ENCODE measurements around the gene LRRC9.
A peak's percentile ranks its signal among the peaks of the same experiment; 100 is the strongest.
"Not testable (repeated sequence)": the region's sequence is repeated elsewhere in the genome, so short reads cannot be mapped to it uniquely, and the experiment has no call there.

Gene LRRC9

DNA sequence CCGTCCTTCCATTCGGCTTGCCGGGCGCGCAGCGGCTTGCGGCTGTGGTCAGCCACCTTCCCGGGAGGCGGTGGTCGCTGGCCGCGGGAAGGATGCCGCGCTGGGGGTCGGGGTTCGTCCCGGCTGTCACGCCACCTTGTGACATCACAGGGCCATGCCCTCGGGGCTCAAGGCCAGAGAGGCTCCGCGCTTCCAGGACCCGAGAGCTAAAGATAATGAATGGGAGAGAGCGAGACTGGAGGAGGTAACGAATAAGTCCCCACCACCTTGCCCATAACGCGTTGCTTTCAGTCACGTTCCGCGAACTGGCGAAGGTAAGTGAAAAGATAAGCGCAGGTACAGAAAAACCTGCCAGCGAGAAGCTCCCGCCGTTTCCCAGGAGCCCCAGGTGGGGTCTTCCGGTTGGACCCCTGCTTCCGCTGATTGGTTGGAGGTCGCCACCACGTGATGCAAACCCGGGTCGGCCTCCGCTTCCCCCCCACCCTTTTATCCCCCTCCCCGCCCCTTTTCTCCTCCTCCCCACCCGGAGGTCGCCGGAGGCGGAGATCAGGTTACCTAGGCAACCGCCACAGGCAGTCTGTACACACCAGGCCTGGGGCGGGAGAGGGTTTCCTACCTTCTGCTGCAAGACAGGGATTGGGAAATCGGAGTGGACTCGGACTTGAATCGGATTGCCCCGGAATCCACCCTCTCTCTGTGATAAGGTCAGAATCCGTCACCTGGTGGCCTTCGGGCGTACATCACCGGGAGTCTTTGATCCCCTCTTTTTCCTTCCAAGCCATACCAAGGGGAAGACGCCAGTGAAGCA lies at the start of gene LRRC9:
LRRC9 (plus strand) TSS at position 575 of the 808 bp plus-strand sequence.
- peak; percentile 95 for DNase-seq

- DNase-seq: peak; percentile 74
These were observed 49.4 kb upstream of the LRRC9 start, which contains the start of gene RTN1 for GRCh38 chr14:59870277-59871165. RTN1 (minus strand) TSS chr14:59870776; CDS start chr14:59870630, 146 bp downstream.

DNA sequence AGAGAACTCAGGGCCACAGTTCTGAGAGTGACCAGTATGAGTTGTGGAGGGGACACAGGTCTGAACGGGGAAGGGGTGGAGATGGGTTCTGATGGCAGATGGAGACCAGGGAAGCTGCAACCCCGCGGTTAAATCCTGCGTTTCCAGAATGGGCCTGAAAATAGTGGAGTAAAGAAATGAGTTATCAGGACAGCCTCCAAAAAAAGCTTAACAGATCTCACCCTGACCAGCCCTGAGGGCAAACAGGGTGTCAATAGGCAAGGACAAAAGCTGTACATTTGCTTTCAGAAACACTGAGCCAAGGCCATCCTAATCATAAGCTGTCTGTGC lies 48.8 kb upstream of the LRRC9 start:
- DNase-seq: no peak

DNA sequence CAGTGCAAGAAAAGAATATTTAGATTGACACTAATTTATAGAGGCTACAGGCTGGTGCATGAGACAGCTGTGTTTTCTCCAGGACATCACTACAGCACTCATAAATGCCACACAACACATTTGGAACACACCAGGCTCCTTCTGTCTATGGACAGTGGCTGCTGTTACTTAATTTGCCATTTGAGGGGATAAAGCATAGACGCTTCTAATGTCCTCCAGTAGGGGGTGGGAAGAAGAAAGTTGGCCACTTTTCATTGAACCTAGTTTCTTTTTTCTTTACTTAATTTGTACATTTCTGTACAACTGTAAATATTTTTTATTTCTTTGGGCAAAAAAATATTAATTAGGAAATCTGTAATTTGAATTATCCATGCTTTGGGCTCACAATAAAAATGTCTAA lies 37.0 kb upstream of the LRRC9 start:
- DNase-seq: no peak

DNA sequence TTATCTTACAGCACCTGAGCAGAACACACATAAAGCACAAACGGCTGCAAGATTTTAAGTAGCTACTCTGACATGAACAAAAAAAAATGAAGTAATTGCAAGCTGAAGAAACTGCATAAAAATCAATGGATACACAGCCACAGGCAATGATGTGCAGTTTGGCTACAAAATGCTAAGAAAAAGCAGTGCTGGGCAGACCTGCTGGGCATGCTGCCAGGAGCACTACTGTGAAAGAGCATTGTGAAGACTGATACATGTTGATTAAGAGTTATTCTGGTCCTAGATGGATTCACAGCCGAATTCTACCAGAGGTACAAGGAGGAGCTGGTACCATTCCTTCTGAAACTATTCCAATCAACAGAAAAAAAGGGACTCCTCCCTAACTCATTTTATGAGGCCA lies 29.3 kb upstream of the LRRC9 start:
- DNase-seq: peak; percentile 19

DNA sequence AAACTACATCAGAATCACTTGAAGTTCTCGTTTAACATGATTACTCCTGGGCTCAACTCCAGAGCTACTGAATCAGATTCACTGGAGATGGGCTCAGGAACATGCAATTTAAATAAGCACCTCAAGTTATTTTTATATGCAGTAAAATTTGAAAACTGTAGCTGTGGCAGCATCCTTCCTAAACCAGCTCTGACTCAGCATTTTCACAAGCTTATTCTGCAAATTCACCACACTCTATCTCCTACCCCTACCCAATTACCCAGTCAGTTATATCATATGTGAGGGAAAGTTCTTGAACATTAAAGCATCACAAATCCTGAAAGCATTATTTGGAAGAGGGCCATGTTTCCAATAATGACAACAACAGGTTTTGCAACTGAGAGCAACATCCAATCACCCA lies 24.2 kb upstream of the LRRC9 start:
- DNase-seq: no peak

DNA sequence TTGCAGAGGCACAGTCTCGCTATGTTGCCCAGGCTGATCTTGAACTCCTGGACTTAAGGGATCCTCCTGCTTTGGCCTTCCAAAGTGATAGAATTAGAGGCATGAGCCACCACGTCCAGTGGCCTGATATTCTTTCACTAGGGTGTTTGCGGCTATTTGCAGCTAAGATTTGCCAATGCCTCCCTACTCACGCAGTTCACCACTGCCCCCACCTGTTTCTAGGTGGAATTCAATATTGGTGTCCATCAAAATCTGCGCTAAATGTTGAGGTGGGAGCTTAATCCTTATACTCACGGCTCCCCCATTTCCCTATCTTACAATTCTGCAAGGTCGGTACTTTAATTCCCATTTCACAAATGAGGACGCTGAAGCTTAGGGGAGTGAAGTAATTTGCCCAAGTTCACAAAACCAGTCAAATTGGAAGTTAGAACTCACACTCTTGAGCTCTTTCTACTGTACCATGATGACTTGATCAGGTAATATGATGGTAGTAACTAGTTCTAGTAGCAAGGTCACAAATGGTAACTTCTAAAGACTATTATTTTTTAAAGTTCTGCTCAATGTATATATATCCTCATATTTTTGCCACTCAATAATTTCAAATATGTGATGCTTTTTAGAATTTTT lies 22.1 kb upstream of the LRRC9 start:
- DNase-seq: peak; percentile 64

- no peak for DNase-seq
These were observed 19.4 kb upstream of the LRRC9 start for GRCh38 chr14:59900556-59900955.

- DNase-seq: no peak
These were observed 15.8 kb upstream of the LRRC9 start for GRCh38 chr14:59904184-59904583.

GRCh38 chr14:59905188-59905587 lies 14.8 kb upstream of the LRRC9 start:
- DNase-seq: no peak

- DNase-seq: no peak
These were observed 7.5 kb upstream of the LRRC9 start for GRCh38 chr14:59912443-59912842.

DNA sequence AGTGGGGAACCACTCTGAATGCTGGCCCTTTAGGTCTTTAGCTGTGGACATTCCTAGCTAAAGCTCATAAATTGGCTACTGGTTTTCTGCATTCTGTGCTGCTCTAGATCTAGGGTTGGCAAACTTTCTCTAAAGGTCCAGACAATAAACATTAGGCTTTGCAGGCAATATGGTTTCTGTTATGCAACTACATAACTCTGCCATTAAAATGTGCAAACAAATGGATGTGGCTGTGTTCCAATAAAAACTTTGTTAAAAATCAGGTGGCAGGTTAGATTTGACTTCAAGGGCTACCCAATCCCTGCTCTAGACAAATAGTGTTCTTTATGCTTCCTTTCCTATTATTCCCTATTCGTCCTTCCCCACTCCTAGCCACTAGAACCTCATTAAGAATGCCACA lies 6.8 kb upstream of the LRRC9 start:
- DNase-seq: no peak

- peak; percentile 25 for DNase-seq
These were observed 947 bp upstream of the LRRC9 start for GRCh38 chr14:59918824-59919569.

- DNase-seq: no peak
These were observed 387 bp downstream of the LRRC9 start for GRCh38 chr14:59920378-59920683.

DNA sequence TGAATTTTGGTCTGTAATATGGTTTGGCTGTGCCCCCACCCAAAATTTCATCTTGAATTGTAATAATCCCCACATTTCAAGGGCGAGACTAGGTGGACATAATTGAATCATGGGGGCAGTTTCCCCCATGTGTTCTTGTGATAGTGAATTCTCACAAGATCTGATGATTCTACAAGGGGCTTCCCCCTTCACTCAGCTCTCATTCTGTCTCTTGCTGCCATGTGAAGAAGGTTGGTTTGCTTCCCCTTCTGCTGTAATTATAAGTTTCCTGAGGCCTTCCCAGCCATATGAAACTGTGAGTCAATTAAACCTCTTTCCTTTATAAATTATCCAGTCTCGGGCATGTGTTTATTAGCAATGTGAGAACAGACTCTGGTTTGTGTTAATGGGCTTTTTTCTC lies 5.9 kb downstream of the LRRC9 start:
- DNase-seq: no peak

DNA sequence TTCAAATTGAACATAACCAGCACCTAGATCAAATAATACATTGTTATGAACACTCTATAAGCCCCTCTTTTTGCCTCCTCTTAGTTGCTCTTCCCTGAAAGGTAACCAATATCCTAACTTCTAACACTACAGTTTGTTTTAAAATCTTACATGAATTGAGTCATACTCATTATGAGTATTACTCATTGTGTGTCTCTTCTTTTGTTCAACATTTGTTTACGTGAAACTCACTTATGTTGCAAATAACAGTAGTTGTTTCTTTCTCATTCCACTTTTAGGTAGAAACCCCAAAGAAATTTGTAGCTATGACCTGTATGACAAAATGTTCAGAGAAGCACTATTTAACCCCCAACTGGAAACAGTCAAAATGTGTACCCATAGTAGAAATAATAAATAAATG lies 6.6 kb downstream of the LRRC9 start:
- DNase-seq: no peak

GRCh38 chr14:59931237-59931636 lies 11.3 kb downstream of the LRRC9 start:
- no peak for DNase-seq

GRCh38 chr14:59936145-59936544 lies 16.2 kb downstream of the LRRC9 start:
- no peak for DNase-seq

- no peak for DNase-seq
These were observed 19.9 kb downstream of the LRRC9 start for GRCh38 chr14:59939828-59940227.

GRCh38 chr14:59942296-59942862 lies 22.4 kb downstream of the LRRC9 start:
- DNase-seq: not testable (repeated sequence)

- DNase-seq: no peak
These were observed 25.0 kb downstream of the LRRC9 start for GRCh38 chr14:59944909-59945308.

GRCh38 chr14:59952141-59952540 lies 32.2 kb downstream of the LRRC9 start:
- DNase-seq: not testable (repeated sequence)

- DNase-seq: not testable (repeated sequence)
These were observed 37.9 kb downstream of the LRRC9 start for GRCh38 chr14:59957890-59958289.

Measured in NCI-H1092 (cell line).